Measurements from ENCODE around the gene POLH. TPM values are rescaled to one million over a fixed set of nuclear protein-coding genes. Genes with fewer than 3 reads are reported as not detected.

POLH gene
- total RNA-seq, 4 donors from 2014 or later: 14.2 to 24.3 (median 17.0) TPM

- 56% methylated on average over 3 of the region's 3 CpGs for WGBS
- Histone ChIP-seq H3K9me3 (no peaks in the 10 kb centered on the region), H3K36me3 (peaks cover 62% of the 10 kb centered on the region)
These were observed 38.4 kb downstream of the POLH start for GRCh38 chr6:43614396-43614730.

GRCh38 chr6:43616725-43617472 is 40.9 kb downstream of the POLH start:
- peak in 1 of 2 donors; percentile 11 for DNase-seq (ENCODE audit: low spot score in 2 of 2)
- Histone ChIP-seq H3K9me3 (no peaks in the 10 kb centered on the region), H3K4me1 (no peaks in the 10 kb centered on the region), H3K27ac (no peak overlapping the region), H3K4me3 (no peak overlapping the region), H3K27me3 (no peaks in the 10 kb centered on the region), H3K36me3 (peaks cover 69% of the 10 kb centered on the region)
- TF ChIP-seq EP300 (IDR thresholded peaks at IDR 0.05) (no peak), POLR2A (IDR thresholded peaks at IDR 0.05) (no peak), POLR2AphosphoS5 (IDR thresholded peaks at IDR 0.05) (no peak), CTCF (IDR thresholded peaks at IDR 0.05) (no peak)
- 93% methylated on average over 9 of the region's 9 CpGs for WGBS

More at GRCh38 chr6:43614396-43614730, 38.4 kb downstream of the POLH start:
- Histone ChIP-seq H3K4me1 (no peaks in the 10 kb centered on the region), H3K27me3 (no peaks in the 10 kb centered on the region), H3K27ac (no peak overlapping the region), H3K4me3 (no peak overlapping the region)
- no peak for DNase-seq (ENCODE audit: low spot score in 2 of 2)
- TF ChIP-seq POLR2AphosphoS5 (IDR thresholded peaks at IDR 0.05) (no peak), EP300 (IDR thresholded peaks at IDR 0.05) (no peak), CTCF (IDR thresholded peaks at IDR 0.05) (no peak), POLR2A (IDR thresholded peaks at IDR 0.05) (no peak)

GRCh38 chr6:43621078-43621835 is 45.3 kb downstream of the POLH start:
- WGBS: 89% methylated on average over 12 of the region's 12 CpGs
- peaks cover 82% of the 10 kb centered on the region for H3K36me3 ChIP-seq
- no peak for TF ChIP-seq CTCF (IDR thresholded peaks at IDR 0.05)
- no peak for TF ChIP-seq EP300 (IDR thresholded peaks at IDR 0.05)
- TF ChIP-seq POLR2AphosphoS5 (IDR thresholded peaks at IDR 0.05): no peak
- no peak for TF ChIP-seq POLR2A (IDR thresholded peaks at IDR 0.05)

GRCh38 chr6:43621836-43622180 is 45.8 kb downstream of the POLH start:
- Histone ChIP-seq H3K36me3 (peaks cover 83% of the 10 kb centered on the region), H3K9me3 (no peaks in the 10 kb centered on the region), H3K4me1 (peaks cover 2% of the 10 kb centered on the region), H3K4me3 (no peak overlapping the region), H3K27me3 (no peaks in the 10 kb centered on the region), H3K27ac (no peak overlapping the region)
- WGBS: 92% methylated on average over 10 of the region's 10 CpGs
- TF ChIP-seq CTCF (IDR thresholded peaks at IDR 0.05) (no peak), EP300 (IDR thresholded peaks at IDR 0.05) (no peak), POLR2AphosphoS5 (IDR thresholded peaks at IDR 0.05) (no peak), POLR2A (IDR thresholded peaks at IDR 0.05) (no peak)
- DNase-seq (ENCODE audit: low spot score in 2 of 2): peak in 1 of 2 donors; percentile 28

More at GRCh38 chr6:43621078-43621835, 45.3 kb downstream of the POLH start:
- DNase-seq (ENCODE audit: low spot score in 2 of 2): peak in 1 of 2 donors; percentile 59
- Histone ChIP-seq H3K9me3 (no peaks in the 10 kb centered on the region), H3K4me3 (no peak overlapping the region), H3K27ac (no peak overlapping the region), H3K27me3 (no peaks in the 10 kb centered on the region), H3K4me1 (no peaks in the 10 kb centered on the region)

- Histone ChIP-seq H3K4me3 (no peak overlapping the region), H3K9me3 (no peaks in the 10 kb centered on the region), H3K27ac (no peak overlapping the region), H3K36me3 (peaks cover 82% of the 10 kb centered on the region), H3K4me1 (peaks cover 9% of the 10 kb centered on the region), H3K27me3 (no peaks in the 10 kb centered on the region)
- peak in 1 of 2 donors; percentile 74 for DNase-seq (ENCODE audit: low spot score in 2 of 2)
- no peak for TF ChIP-seq POLR2AphosphoS5 (IDR thresholded peaks at IDR 0.05)
- no peak for TF ChIP-seq POLR2A (IDR thresholded peaks at IDR 0.05)
- no peak for TF ChIP-seq EP300 (IDR thresholded peaks at IDR 0.05)
- TF ChIP-seq CTCF (IDR thresholded peaks at IDR 0.05): no peak
- whole genome bisulfite sequencing: 95% methylated on average over 10 of the region's 10 CpGs
These were observed 46.6 kb downstream of the POLH start for GRCh38 chr6:43622541-43622940.
